OCI-M1 (cell line): ENCODE data around the gene CD53.
"Not testable (repeated sequence)": the region's sequence is repeated elsewhere in the genome, so short reads cannot be mapped to it uniquely, and the experiment has no call there.

ENCODE experiments used
- DNase-seq: peaks from one replicate; lab custom pipeline; 2025; lab: John Stamatoyannopoulos, UW

Gene CD53

DNA sequence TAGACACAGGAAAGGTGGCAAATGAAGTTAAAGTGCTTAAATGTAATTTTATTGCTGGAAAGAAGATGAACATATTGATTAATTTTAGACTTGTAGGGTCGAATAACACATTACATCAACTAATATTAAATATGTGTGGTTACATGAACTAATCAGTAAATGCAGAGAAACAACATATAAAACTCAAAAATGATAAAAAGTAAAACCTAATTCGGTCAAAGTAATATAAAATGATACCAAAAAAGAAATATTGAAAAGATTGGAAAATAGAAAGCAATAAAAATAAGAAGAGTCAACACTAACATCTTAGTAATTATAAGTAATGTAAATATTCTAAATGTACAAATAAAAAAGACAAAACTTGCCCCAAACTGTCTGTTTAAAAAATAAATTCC is 43.3 kb downstream of the CD53 start:
- peak; percentile 45 for DNase-seq

DNA sequence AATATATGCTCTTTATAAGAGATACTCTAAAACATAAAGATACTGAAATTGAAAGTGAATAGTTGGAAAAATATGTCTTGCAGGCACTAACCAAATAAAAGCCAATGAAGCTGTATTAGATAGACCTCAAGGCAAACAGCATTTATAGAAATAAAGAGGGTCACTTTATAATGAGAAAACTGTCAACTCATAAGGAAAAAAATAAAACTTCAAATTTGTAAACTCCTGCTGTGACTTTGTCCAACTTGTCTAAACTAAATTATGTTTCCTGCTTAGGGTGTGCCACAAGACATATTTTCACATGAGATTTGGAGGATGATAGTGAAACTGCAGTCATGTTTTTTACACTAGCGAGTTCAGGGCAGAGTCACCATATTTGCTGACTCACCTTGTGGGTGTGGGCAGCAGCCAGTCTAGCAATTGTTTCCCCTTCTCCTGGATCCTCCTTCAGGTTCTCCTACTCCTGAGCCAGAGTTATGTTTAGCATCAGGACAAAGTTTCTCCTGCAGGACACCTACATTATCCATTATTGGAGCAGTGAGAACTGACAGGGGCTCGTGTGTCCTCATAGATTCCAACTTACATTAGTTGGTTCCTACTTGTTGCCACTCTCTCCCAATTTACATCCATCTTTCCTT is 43.8 kb downstream of the CD53 start:
- DNase-seq: peak; percentile 90

DNA sequence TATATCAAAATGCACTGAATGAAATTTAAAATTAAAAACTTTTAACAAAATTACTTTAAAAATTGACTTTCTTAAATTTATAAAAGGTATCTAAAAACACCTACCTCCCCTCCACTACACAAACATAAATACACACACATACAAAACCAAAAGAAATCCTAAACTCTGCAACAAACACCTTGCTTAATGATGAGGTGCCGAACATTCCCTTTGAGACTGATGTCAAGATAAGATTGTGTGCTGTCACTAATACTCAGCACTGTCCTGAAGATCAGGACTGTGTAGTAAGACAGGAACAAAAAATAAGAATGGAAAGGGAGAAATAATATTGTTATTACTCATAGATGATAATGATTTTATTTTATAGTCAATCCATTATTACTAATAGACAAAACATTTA is 45.1 kb downstream of the CD53 start:
- DNase-seq: no peak

DNA sequence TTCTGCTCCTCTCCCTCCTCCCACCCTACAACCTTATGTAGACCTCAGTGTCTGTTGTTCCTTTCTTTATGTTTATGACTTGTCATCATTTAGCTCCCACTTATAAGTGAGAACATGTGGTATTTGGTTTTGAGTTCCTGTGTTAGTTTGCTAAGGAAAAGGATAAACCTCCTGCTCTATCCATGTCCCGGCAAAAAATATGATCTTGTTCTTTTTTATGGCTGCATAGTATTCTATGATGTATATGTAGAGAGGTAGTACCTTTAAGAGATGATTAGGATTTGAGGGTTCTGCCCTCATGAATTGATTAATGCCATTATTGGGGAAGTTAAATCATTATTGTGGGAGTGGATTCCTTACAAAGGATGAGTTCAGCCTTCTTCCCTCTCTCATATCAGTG is 49.0 kb downstream of the CD53 start:
- no peak for DNase-seq

DNA sequence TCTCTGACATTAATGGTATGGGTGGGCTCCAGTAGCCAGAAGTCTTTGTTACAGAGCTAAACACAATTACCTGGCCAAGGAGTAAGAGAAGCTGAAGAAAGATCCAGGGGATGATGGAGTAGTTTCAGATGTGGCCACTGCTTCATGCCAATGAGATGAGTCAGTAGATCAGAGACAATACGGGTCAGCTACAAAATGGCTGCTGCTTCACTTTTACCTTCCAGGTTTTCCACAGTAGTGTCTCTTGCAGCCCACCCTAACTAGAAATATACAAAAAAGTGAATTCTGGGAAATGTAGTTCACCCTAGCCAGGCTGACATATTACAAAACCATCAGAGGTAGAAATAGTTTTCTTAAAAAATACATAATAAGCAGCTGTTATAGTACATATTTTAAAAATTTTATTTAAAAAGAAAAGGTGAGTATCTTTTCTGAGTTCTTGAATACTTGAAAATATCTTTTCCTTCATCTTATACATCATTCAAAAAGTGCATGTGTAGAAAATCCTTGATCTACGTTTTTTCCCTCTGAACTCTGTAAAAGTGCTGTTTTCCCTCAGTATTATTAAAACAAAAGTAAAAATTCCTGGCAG is 54.6 kb downstream of the CD53 start:
- no peak for DNase-seq

DNA sequence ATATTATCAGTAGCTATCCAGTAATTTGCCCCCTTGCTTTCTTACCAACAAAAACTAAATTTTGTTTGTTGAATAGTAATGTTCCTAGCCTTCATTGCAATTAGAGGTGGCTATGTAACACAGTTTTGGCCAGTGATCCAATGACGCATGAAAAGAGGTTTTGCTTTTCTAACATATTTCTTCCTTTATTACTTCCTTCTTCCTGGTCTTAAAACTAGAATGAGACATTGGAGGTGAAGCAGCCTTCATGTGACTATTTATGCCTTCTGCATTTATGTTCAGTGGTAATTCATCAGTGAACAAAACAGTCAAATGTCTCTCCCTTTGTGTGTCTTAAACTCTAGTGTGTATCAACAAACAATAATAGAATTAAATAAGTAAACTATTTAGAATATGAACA is 55.2 kb downstream of the CD53 start:
- no peak for DNase-seq

DNA sequence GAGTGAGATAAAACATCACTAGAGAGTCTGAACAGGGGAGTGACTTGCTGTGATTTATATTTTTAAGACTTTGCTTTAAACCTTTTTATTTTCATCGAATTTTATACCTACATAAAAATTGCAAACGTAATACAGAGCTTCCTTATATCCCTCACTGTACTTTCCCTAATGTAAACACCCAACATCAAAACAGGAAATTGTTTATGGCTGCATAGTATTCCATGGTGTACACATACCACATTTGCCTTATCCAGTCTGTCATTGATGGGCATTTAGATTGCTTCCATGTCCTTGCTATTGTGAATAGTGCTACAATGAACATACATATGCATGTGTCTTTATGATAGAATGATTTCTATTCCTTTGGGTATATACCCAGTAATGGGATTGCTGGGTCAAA is 56.0 kb downstream of the CD53 start:
- DNase-seq: no peak

DNA sequence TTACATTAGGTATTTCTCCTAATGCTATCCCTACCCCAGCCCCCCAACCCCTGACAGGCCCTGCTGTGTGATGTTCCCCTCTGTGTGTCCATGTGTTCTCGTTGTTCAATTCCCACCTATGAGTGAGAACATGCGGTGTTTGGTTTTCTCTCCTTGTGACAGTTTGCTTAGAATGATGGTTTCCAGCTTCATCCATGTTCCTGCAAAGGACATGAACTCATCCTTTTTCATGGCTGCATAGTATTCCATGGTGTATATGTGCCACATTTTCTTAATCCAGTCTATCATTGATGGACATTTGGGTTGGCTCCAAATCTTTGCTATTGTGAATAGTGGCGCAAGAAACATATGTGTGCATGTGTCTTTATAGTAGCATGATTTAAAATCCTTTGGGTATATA is 58.1 kb downstream of the CD53 start:
- not testable (repeated sequence) for DNase-seq

DNA sequence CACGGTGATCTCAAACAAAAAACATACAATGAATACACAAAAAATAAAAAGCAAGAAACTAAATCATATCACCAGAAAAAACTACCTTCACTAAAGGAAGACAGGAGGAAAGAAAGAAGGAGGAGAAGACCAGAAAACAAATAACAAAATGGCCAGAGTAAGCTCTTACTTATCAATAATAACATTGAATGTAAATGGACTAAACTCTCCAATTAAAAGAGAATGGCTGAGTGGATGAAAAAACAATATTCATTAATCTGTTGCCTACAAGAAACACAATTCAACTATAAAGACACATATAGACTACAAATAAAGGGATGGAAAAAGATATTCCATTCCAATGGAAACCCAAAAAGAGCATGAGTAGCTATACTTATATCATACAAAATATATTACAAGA is 63.6 kb downstream of the CD53 start:
- no peak for DNase-seq

DNA sequence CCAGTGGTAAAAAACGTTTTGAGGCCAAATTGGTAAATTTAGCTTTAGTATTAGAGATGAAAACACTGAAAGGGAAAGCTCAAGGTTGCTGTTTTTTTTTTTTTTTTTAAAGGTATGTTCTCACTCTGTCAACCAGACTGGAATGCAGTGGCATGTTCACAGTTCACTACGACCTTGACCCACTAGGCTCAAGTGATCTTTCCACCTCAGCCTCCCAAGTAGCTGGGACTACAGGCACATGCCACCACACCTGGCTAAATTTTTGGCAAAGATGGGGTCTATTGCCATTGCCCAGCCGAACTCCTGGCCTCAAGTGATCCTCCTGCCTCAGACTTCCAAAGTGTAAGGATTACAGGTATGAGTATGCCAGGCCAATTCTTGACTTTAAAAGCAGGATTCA is 71.9 kb downstream of the CD53 start:
- DNase-seq: no peak

DNA sequence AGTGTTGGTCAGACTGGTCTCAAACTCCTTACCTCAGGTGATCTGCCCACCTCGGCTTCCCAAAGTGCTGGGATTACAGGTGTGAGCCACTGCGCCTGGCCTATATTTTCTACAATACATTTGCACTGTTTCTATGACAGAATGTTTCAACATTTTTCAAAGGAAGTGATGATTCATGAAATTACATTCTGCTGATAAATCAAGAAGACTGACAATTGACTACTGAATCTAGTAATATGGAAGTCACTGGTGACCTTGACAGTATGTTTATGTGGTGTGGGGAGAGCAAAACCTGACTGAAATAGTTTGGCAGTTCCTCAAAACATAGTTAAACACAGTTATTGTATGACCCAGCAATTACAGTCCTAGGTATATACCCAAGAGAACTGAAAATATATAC is 72.7 kb downstream of the CD53 start:
- no peak for DNase-seq

DNA sequence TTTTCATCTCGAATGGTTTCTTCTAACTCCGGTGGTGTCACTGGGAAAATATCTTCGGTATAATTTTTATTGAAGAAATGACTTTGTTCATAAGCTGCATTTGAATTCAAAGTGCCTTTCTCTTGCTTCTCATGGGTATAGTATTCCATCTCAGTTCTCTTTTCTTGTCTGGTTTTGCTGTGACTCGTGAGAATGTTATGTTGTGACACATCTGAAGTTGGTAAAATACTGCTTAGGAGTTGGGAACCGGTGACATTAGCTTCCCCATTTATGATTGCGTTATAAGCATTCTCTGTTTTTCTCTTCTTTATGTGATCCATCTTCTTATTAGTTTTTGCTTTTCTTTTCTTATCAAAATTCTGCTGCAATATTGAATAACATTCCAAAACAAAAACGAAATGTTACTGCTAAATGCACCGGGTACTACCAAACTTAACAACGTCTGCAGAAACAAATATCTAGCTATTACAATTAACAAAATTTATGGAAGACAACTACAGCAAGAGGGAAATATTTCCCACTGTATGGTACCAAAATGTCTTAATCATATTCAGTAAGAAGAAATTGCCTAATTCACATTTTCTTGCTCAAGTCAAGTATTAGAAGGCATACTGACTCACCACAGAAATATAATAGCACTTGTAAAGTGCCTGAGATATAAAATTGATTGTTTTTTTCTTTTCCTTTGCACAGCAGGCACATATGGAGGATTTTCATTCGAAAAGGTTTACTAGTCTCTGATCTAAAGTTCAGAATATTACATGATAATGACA is 75.3 kb downstream of the CD53 start:
- no peak for DNase-seq
